GM06990 (cell line): Measurements from ENCODE around the gene KDM4D.
A peak's percentile ranks its signal among the peaks of the same experiment; 100 is the strongest.

Experiments used
- DNase-seq: peaks from one replicate; pipeline ENCODE4 v3.0.0-alpha.2; 2011; ENCODE audit not compliant: insufficient read length; ENCODE audit errors: extremely low read depth
- H3K27me3 ChIP-seq: replicated peaks from 2 replicates; pipeline ENCODE4 v1.6.0; 2011; ENCODE audit warnings: low read length; ENCODE audit not compliant: control insufficient read depth, insufficient read depth
- H3K36me3 ChIP-seq: 2 replicates; pipeline ENCODE4 v1.5.1; 2011; ENCODE audit warnings: low read length; ENCODE audit not compliant: control insufficient read depth, insufficient read depth
- H3K4me3 ChIP-seq: replicated peaks from 2 replicates; pipeline ENCODE4 v1.5.1; 2011; ENCODE audit warnings: low read depth, mild to moderate bottlenecking, control low read depth, low read length
- TF ChIP-seq, protein P1 (sequence below): IDR thresholded peaks from 2 replicates; pipeline ENCODE4 v1.5.1; 2011; ENCODE audit warnings: low read length, control low read depth, mild to moderate bottlenecking, inconsistent platforms; ENCODE audit not compliant: insufficient read depth, poor library complexity, severe bottlenecking

KDM4D gene

DNA sequence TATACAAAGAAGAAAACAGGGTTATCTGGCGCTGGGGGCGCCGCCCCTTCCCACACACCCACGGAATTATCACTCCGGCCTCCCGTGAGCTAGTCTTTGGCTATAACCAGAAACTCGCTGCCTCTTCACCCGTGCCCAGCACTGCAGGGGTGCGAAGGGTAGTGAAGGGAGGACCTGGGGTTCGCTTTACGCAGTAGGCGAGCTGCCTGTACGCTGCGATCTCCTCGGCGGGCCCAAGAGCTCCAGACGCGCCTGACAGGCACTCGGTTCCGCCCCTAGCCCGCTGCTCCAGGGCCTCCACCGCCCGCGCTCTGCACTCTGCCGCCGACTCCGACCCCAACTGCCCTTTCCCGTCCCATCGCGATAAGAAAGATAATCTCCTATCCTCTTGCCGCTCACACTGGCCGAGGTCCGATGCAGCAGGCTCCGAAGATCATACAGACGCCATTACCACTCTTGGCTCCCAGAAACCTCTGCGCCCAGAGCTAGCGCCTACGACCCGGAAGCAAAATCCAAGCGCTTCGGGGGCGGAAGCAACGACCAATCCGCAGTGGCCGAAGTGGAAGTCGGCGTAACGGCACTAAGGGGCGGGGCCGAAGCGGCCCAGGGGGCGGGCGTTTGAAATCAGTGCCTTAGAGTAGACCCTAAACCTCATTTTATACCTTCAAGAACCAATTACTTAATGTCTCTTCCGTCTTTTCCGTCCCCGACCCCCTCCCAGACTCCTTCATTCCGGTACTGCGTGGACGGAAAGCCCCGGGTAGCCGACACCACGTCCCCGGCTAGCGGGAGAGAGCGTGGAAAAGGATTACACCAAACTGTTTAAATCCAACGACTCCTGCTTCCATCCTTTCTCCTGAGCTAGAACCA is at the start of gene KDM4D, which contains the start of gene CWC15:
TSS of gene KDM4D (plus strand) at position 611 of the 870 bp plus-strand sequence. CDS start 23,664 bp downstream, outside the sequence.
TSS of gene CWC15 (minus strand) at position 458 of the 870 bp plus-strand sequence. CDS start 1,371 bp downstream, outside the sequence.
- Histone ChIP-seq H3K27me3 (no peaks in the 10 kb centered on the region), H3K4me3 (peak within 1 kb of the TSS; percentile 72), H3K36me3 (peaks cover 3% of the 10 kb centered on the region; the same call in 1 of the 2 replicates)
- DNase-seq: peak; percentile 94
- TF ChIP-seq, protein P1, sequence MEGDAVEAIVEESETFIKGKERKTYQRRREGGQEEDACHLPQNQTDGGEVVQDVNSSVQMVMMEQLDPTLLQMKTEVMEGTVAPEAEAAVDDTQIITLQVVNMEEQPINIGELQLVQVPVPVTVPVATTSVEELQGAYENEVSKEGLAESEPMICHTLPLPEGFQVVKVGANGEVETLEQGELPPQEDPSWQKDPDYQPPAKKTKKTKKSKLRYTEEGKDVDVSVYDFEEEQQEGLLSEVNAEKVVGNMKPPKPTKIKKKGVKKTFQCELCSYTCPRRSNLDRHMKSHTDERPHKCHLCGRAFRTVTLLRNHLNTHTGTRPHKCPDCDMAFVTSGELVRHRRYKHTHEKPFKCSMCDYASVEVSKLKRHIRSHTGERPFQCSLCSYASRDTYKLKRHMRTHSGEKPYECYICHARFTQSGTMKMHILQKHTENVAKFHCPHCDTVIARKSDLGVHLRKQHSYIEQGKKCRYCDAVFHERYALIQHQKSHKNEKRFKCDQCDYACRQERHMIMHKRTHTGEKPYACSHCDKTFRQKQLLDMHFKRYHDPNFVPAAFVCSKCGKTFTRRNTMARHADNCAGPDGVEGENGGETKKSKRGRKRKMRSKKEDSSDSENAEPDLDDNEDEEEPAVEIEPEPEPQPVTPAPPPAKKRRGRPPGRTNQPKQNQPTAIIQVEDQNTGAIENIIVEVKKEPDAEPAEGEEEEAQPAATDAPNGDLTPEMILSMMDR: no peak

DNA sequence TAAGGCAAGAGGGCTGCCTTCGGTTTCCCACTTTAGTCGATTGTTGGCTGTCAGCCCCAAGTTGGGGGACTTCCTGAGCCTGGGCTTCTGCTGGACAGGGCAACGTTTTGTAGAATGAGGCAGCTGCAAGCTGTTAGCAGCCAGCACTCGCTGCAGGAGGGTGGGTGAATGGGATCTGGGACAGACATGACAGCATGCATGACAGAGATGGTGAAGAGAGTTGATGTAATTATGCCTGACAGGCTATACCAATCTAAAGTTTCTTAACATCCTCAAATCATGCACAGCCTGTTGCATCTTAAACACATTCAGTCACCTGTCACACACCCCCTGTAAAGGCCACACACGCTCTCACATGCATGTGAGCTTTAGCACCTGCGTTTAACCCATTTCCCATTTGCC is 49.3 kb upstream of the KDM4D start:
- no peaks in the 10 kb centered on the region for H3K27me3 ChIP-seq
- no peak overlapping the region for H3K4me3 ChIP-seq
- no peaks in the 10 kb centered on the region for H3K36me3 ChIP-seq
- no peak for DNase-seq
- TF ChIP-seq, protein P1: no peak

DNA sequence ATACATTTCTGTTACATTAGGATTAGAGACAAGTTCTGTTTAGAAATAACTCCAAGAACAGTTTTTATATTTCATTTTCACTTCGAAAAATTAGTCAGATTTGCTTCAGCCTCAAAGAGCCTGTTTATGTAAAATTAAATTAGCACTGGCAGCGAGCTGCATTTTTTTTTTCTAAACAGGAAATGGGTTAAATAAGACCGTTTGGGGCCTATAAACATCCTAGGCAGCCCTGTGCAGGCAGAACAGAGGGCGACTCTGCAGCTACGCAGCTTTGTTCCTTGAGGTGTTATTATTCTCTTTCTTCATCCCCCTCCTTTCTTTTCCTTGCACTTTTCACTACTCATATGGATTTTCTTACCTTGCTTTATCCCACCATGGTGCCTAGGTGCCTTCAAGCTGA is 48.9 kb upstream of the KDM4D start:
- H3K36me3 ChIP-seq: no peaks in the 10 kb centered on the region
- H3K4me3 ChIP-seq: no peak overlapping the region
- no peaks in the 10 kb centered on the region for H3K27me3 ChIP-seq
- TF ChIP-seq, protein P1: no peak
- DNase-seq: no peak

DNA sequence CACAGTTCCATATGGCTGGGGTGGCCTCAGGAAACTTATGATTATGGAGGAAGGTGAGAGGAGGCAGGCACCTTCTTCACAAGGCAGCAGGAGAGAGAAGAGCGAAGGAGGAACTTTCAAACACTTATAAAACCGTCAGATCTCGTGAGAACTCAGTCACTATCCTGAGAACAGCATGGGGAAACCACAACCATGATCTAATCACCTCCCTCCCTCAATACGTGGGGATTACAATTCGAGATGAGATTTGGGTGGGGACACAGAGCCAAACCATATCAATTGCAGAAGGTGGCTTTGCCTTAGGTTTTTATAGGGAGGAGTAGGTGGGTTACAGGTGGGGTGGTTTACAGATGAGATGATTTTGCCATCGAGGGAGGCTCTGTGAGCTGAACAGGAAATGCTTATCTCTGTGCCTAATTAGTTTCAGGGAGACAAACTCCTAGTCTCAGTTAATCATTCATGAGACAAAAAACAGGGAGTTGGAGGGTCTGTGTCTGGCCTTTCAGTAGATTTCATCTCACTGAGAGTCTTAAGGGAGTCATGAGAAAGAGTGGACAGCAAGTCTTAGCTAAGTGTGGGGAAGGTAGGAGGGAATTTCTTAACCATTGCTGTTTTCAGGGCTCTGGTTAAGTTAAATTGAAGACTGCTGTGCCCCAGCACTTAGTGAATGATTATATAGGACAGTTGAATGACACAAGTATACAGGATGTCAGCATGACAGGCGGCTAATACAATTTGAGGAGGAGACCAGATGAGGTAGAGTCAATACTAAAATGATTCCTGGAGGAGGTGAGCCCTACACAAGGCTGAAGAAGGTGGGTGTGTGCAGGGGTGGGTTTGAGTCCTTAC is 47.9 kb upstream of the KDM4D start:
- Histone ChIP-seq H3K36me3 (no peaks in the 10 kb centered on the region), H3K27me3 (no peaks in the 10 kb centered on the region), H3K4me3 (no peak overlapping the region)
- no peak for DNase-seq
- TF ChIP-seq, protein P1: no peak

DNA sequence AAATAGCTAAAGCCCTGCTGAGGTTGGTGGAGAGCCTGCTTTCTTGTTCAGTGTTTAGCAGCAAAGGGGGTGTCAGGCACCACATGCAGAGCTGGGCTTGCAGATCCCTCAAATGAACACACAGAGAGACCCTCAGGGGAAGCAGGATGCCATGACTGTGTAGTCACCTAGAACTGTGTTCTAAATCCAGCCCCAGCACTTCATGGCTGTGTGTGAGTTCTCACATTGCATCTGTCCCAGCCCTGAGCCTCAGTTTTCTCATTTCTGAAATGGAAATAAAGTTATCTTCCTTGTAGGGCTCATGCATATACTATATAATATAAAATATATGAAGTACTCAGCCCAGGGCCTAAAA is 47.3 kb upstream of the KDM4D start:
- no peaks in the 10 kb centered on the region for H3K27me3 ChIP-seq
- no peak overlapping the region for H3K4me3 ChIP-seq
- no peak for DNase-seq
- no peaks in the 10 kb centered on the region for H3K36me3 ChIP-seq
- TF ChIP-seq, protein P1: no peak
